A673 (cell line): ENCODE results near the gene SLC25A41. TPM values are rescaled to one million over a fixed set of nuclear protein-coding genes. Genes with fewer than 3 reads are reported as not detected.

Experiments used
- BruUV-seq: library from RNA; stranded (reverse); fragments of 400-500 nt; replicated peaks from 2 replicates; lab custom pipeline; 2021; lab: Mats Ljungman, UMichigan
- CTCF ChIA-PET: fragments of 300-600 bp; sonication (Branson Sonifier 250); formaldehyde crosslinking; loops from one replicate; lab custom pipeline; 2022; ENCODE audit warnings: antibody characterized with exemption; lab: Charles Lee
- POLR2A ChIA-PET: fragments of 300-600 bp; sonication (Branson Sonifier 250); formaldehyde crosslinking; loops from one replicate; lab custom pipeline; 2022; ENCODE audit warnings: antibody characterized with exemption; ENCODE audit not compliant: low non-redundant PET; lab: Charles Lee
- DNase-seq: peaks from one replicate; pipeline ENCODE4 v3.0.0-alpha.2; 2015; ENCODE audit warnings: low spot score
- H3K27ac ChIP-seq: fragments of 200-600 bp; sonication (generic); 2 replicates; pipeline ENCODE4 v1.5.1; 2016; ENCODE audit warnings: mixed run types, low read depth, mild to moderate bottlenecking, mixed read lengths, antibody characterized with exemption, low read length; ENCODE audit not compliant: poor library complexity, severe bottlenecking
- H3K27me3 ChIP-seq: fragments of 200-600 bp; sonication (generic); replicated peaks from 2 replicates; pipeline ENCODE4 v1.6.1; 2017; ENCODE audit warnings: mixed run types, low read depth, mild to moderate bottlenecking, mixed read lengths, antibody characterized with exemption, low read length; ENCODE audit not compliant: insufficient read depth, poor library complexity
- H3K36me3 ChIP-seq: fragments of 200-600 bp; sonication (generic); 2 replicates; pipeline ENCODE4 v1.6.1; 2016; ENCODE audit warnings: mixed run types, mild to moderate bottlenecking, mixed read lengths, antibody characterized with exemption, low read length; ENCODE audit not compliant: insufficient read depth, poor library complexity, severe bottlenecking
- H3K4me1 ChIP-seq: fragments of 200-600 bp; sonication (generic); 2 replicates; pipeline ENCODE4 v1.6.1; 2017; ENCODE audit warnings: mixed run types, mild to moderate bottlenecking, mixed read lengths, antibody characterized with exemption, low read length; ENCODE audit not compliant: insufficient read depth, poor library complexity, severe bottlenecking
- H3K4me3 ChIP-seq: fragments of 200-600 bp; sonication (generic); 2 replicates; pipeline ENCODE4 v1.5.1; 2016; ENCODE audit warnings: low read depth, mixed run types, mild to moderate bottlenecking, mixed read lengths, low read length; ENCODE audit not compliant: poor library complexity, severe bottlenecking
- H3K9me3 ChIP-seq: fragments of 200-600 bp; sonication (generic); 2 replicates; pipeline ENCODE4 v1.6.1; 2016; ENCODE audit warnings: mixed run types, low read depth, mild to moderate bottlenecking, mixed read lengths, antibody characterized with exemption, low read length; ENCODE audit not compliant: poor library complexity, severe bottlenecking
- EZH2 ChIP-seq: fragments of 200-600 bp; sonication (generic); IDR thresholded peaks from 2 replicates; pipeline ENCODE4 v1.6.1; 2017; ENCODE audit warnings: borderline replicate concordance, low read depth, mild to moderate bottlenecking, mixed read lengths, antibody characterized with exemption, low read length; ENCODE audit not compliant: poor library complexity, severe bottlenecking
- intact Hi-C: fragments of 100-400 bp; cut with micrococcal nuclease; formaldehyde crosslinking; loops from one replicate; pipeline ENCODE4 v1.10.0; 2022; ENCODE audit not compliant: unreplicated experiment
- total RNA-seq: library from RNA; stranded (reverse); gene quantifications from 2 replicates; pipeline ENCODE4 v1.2.3, GENCODE V29; 2021
- TF ChIP-seq, protein P1 (sequence below): fragments of 300-800, 200-600 bp; sonication (generic); conservative IDR thresholded peaks from 2 replicates; pipeline ENCODE4 v1.5.1; 2017; ENCODE audit warnings: low read depth, mild to moderate bottlenecking, antibody characterized with exemption, low read length, moderate library complexity, mixed read lengths

SLC25A41 gene
- total RNA-seq, 1 experiment from 2014 or later = 0.39 TPM

DNA sequence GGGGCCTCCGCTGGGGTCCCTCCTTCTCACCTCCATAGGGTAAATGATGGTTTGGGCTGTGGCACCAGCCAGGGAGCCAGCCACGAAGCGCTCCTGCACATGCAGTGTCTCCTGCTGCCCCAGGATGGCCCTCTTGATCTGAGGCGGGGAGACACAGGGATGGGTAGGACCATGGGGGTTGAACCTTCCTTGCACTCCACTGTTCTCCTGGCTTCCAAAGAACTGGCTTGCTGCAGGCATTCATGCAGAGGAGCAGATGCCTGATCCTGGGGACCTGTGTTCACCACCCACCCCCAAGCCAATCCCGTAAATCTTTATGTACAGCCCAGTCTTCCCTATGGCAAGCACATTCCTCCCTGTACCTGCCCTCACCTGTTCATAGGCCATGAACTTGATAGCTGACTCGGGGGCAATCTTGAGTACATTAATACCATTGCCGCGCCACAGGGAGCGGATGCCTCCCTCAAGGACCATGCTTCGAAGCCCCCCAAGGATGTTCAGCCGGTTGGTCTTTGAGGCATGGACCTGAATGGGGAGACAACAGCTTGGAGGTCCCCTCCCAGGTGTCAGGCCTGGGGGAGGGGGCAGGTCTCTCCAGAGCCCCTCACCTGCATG lies 20.5 kb upstream of the SLC25A41 start:
- intact Hi-C loops = no loop called here
- no peaks in the 10 kb centered on the region for H3K27me3 ChIP-seq
- ChIA-PET CTCF (interaction anchor here (0.6 kb wide), 1 partner anchor 385 kb away, joined by 6 read pairs; no protein-coding TSS in a partner anchor), POLR2A (no interaction called here)
- TF ChIP-seq, protein P1, sequence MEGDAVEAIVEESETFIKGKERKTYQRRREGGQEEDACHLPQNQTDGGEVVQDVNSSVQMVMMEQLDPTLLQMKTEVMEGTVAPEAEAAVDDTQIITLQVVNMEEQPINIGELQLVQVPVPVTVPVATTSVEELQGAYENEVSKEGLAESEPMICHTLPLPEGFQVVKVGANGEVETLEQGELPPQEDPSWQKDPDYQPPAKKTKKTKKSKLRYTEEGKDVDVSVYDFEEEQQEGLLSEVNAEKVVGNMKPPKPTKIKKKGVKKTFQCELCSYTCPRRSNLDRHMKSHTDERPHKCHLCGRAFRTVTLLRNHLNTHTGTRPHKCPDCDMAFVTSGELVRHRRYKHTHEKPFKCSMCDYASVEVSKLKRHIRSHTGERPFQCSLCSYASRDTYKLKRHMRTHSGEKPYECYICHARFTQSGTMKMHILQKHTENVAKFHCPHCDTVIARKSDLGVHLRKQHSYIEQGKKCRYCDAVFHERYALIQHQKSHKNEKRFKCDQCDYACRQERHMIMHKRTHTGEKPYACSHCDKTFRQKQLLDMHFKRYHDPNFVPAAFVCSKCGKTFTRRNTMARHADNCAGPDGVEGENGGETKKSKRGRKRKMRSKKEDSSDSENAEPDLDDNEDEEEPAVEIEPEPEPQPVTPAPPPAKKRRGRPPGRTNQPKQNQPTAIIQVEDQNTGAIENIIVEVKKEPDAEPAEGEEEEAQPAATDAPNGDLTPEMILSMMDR = no peak
- no peak for TF ChIP-seq EZH2
- H3K27ac ChIP-seq = no peak overlapping the region
- no TSS peak for BruUV-seq
- H3K4me1 ChIP-seq = peaks cover 9% of the 10 kb centered on the region
- H3K9me3 ChIP-seq = peaks cover 6% of the 10 kb centered on the region
- peaks cover 17% of the 10 kb centered on the region for H3K36me3 ChIP-seq
- H3K4me3 ChIP-seq = no peak overlapping the region
- no peak for DNase-seq

GRCh38 chr19:6452899-6453298 lies 19.3 kb upstream of the SLC25A41 start:
- no peak for DNase-seq
- intact Hi-C loops = no loop called here
- Histone ChIP-seq H3K9me3 (peaks cover 6% of the 10 kb centered on the region), H3K27me3 (no peaks in the 10 kb centered on the region), H3K36me3 (peaks cover 17% of the 10 kb centered on the region), H3K27ac (no peak overlapping the region), H3K4me1 (peaks cover under 1% of the 10 kb centered on the region), H3K4me3 (no peak overlapping the region)
- ChIA-PET POLR2A (no interaction called here), CTCF (no interaction called here)
- TF ChIP-seq, protein P1 = no peak
- no peak for TF ChIP-seq EZH2
- no TSS peak for BruUV-seq

- H3K4me1 ChIP-seq = no peaks in the 10 kb centered on the region
- ChIA-PET POLR2A (no interaction called here), CTCF (no interaction called here)
- peaks cover 17% of the 10 kb centered on the region for H3K36me3 ChIP-seq
- H3K9me3 ChIP-seq = peaks cover 6% of the 10 kb centered on the region
- TF ChIP-seq, protein P1 = no peak
- no peak for TF ChIP-seq EZH2
- no peak overlapping the region for H3K27ac ChIP-seq
- DNase-seq = no peak
- intact Hi-C loops = no loop called here
- no TSS peak for BruUV-seq
- no peak overlapping the region for H3K4me3 ChIP-seq
- no peaks in the 10 kb centered on the region for H3K27me3 ChIP-seq
These were observed 18.7 kb upstream of the SLC25A41 start for GRCh38 chr19:6452223-6452614.
